Activated CD8-positive, alpha-beta T cell treated with anti-CD3 and anti-CD28 coated beads for 36 hours (primary cell): Measurements from ENCODE around the gene CLCN2. TPM values are rescaled to one million over a fixed set of nuclear protein-coding genes. Genes with fewer than 3 reads are reported as not detected.

ENCODE experiments used
- ATAC-seq: fragments of 200-7000 bp; cut with Tn5 transposase; one replicate; pipeline ENCODE4 v1.10.0; 2021; ENCODE audit warnings: mild to moderate bottlenecking, moderate library complexity
- CTCF ChIA-PET: fragments of 350-600 bp; sonication (Branson Sonifier 250); formaldehyde crosslinking; loops from one replicate; lab custom pipeline; 2021; ENCODE audit warnings: antibody characterized with exemption; lab: Charles Lee
- POLR2A ChIA-PET: fragments of 350-600 bp; sonication (Branson Sonifier 250); formaldehyde crosslinking; loops from one replicate; lab custom pipeline; 2021; ENCODE audit warnings: antibody characterized with exemption; lab: Charles Lee
- DNase-seq: peaks from one replicate; pipeline ENCODE4 v3.0.0-alpha.2; 2020
- H3K27ac Mint-ChIP-seq: one replicate; pipeline ENCODE4 v1.8.0; 2021; ENCODE audit warnings: mild to moderate bottlenecking, mixed read lengths
- H3K27me3 Mint-ChIP-seq: one replicate; pipeline ENCODE4 v1.8.0; 2021; ENCODE audit warnings: mixed read lengths
- H3K36me3 Mint-ChIP-seq: one replicate; pipeline ENCODE4 v1.8.0; 2021; ENCODE audit warnings: low read depth, mixed read lengths
- H3K4me1 Mint-ChIP-seq: one replicate; pipeline ENCODE4 v1.8.0; 2021; ENCODE audit warnings: low read depth, mixed read lengths
- H3K4me3 Mint-ChIP-seq: one replicate; pipeline ENCODE4 v1.8.0; 2021; ENCODE audit warnings: mild to moderate bottlenecking, moderate library complexity, mixed read lengths
- H3K9me3 Mint-ChIP-seq: one replicate; pipeline ENCODE4 v1.8.0; 2021; ENCODE audit warnings: mixed read lengths
- intact Hi-C: fragments of 100-400 bp; cut with micrococcal nuclease; formaldehyde crosslinking; loops from one replicate; pipeline ENCODE4 v1.10.0; 2022
- total RNA-seq, 2 experiments: library from RNA; stranded (reverse); gene quantifications; one replicate each; pipeline ENCODE4 v1.2.3, GENCODE V29; 2021
- TF ChIP-seq, protein P1 (sequence below): fragments of 200-600 bp; IDR thresholded peaks from one replicate; pipeline ENCODE4 v1.8.0; 2022; ENCODE audit warnings: antibody characterized with exemption, mild to moderate bottlenecking

CLCN2 gene
- total RNA-seq, 2 experiments from 2014 or later, result 4.0 to 4.2 TPM

DNA sequence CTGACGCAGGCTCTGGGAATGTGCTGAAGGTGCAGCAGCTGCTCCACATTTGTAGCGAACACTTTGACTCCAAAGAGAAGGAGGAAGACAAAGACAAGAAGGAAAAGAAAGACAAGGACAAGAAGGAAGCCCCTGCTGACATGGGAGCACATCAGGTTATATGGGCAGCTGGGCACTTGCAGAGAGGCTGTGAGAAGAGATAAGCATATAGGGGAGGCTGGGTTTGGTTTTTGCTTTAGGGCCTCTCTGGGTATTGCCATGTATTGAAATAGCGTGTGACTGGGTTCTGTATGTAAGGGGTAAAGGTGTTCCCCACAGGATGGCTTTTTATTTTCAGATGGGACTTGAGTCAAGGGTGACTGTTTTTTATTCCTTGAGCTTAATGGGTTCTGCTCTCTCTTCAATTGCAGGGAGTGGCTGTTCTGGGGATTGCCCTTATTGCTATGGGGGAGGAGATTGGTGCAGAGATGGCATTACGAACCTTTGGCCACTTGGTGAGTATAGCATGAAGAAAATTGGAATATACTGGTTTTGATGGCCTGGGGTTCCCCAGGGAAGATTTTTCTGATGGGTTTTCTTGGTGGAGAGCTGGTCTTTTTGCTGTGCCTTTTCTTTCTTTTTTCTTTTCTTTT, 54.9 kb downstream of the CLCN2 start:
- no peak overlapping the region for H3K4me3 Mint-ChIP-seq
- H3K9me3 Mint-ChIP-seq, result no peaks in the 10 kb centered on the region
- peaks cover 15% of the 10 kb centered on the region for H3K4me1 Mint-ChIP-seq
- intact Hi-C loops, result no loop called here
- no peak for DNase-seq
- ChIA-PET POLR2A (interaction anchor here (0.6 to 2.1 kb wide), 7 partner anchors 9 to 29 kb away, joined by 3 to 8 read pairs (median 4); no protein-coding TSS in a partner anchor), CTCF (interaction anchor here (1.0 to 1.1 kb wide), 3 partner anchors 10 to 57 kb away, joined by 3 to 5 read pairs (median 4); partner anchors contain the start of gene EEF1AKMT4)
- H3K27me3 Mint-ChIP-seq, result no peaks in the 10 kb centered on the region
- peaks cover 60% of the 10 kb centered on the region for H3K36me3 Mint-ChIP-seq
- ATAC-seq, result no peak
- H3K27ac Mint-ChIP-seq, result no peak overlapping the region
- TF ChIP-seq, protein P1, sequence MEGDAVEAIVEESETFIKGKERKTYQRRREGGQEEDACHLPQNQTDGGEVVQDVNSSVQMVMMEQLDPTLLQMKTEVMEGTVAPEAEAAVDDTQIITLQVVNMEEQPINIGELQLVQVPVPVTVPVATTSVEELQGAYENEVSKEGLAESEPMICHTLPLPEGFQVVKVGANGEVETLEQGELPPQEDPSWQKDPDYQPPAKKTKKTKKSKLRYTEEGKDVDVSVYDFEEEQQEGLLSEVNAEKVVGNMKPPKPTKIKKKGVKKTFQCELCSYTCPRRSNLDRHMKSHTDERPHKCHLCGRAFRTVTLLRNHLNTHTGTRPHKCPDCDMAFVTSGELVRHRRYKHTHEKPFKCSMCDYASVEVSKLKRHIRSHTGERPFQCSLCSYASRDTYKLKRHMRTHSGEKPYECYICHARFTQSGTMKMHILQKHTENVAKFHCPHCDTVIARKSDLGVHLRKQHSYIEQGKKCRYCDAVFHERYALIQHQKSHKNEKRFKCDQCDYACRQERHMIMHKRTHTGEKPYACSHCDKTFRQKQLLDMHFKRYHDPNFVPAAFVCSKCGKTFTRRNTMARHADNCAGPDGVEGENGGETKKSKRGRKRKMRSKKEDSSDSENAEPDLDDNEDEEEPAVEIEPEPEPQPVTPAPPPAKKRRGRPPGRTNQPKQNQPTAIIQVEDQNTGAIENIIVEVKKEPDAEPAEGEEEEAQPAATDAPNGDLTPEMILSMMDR, result no peak

- Mint-ChIP-seq H3K27me3 (no peaks in the 10 kb centered on the region), H3K4me1 (peaks cover 19% of the 10 kb centered on the region), H3K4me3 (no peak overlapping the region), H3K9me3 (no peaks in the 10 kb centered on the region), H3K36me3 (peaks cover 67% of the 10 kb centered on the region), H3K27ac (no peak overlapping the region)
- ChIA-PET POLR2A (interaction anchor here (0.9 to 2.1 kb wide), 4 partner anchors 10 to 29 kb away, joined by 3 to 8 read pairs (median 4); no protein-coding TSS in a partner anchor), CTCF (interaction anchor here (1.0 to 1.1 kb wide), 3 partner anchors 10 to 56 kb away, joined by 3 to 5 read pairs (median 4); partner anchors contain the start of gene EEF1AKMT4)
- intact Hi-C loops, result no loop called here
- ATAC-seq, result peak; percentile 56
- TF ChIP-seq, protein P1, result peak; percentile 59
- DNase-seq, result no peak
These were observed 55.8 kb downstream of the CLCN2 start for GRCh38 chr3:184305577-184305976.

DNA sequence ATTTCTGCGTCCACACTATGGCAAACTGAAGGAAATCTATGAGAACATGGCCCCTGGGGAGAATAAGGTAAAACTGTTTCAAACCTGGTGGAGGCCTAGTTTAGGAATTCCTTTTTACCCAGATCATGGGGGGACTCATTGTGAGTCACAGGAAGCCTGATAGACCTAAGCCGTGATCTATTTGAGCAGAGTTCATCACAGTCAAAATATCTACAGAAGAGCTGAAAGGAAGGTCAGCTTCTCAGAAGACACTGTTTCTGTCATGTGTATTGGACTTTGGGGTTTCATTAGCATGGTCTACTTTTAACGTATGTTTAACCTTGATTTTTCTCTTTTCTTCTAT, 61.1 kb downstream of the CLCN2 start:
- DNase-seq (no peak), ATAC-seq (no peak)
- intact Hi-C loops, result no loop called here
- Mint-ChIP-seq H3K4me3 (peak overlapping the region; percentile 79), H3K27me3 (no peaks in the 10 kb centered on the region), H3K4me1 (peaks cover 24% of the 10 kb centered on the region), H3K9me3 (no peaks in the 10 kb centered on the region), H3K27ac (no peak overlapping the region), H3K36me3 (peaks cover 44% of the 10 kb centered on the region)
- CTCF ChIA-PET, result interaction anchor here (0.7 to 1.5 kb wide), 6 partner anchors 12 to 416 kb away, joined by 3 read pairs; partner anchors contain the start of gene PARL
- TF ChIP-seq, protein P1, result no peak
- POLR2A ChIA-PET, result interaction anchor here (1.1 kb wide), 2 partner anchors 15 to 24 kb away, joined by 3 to 4 read pairs; no protein-coding TSS in a partner anchor

DNA sequence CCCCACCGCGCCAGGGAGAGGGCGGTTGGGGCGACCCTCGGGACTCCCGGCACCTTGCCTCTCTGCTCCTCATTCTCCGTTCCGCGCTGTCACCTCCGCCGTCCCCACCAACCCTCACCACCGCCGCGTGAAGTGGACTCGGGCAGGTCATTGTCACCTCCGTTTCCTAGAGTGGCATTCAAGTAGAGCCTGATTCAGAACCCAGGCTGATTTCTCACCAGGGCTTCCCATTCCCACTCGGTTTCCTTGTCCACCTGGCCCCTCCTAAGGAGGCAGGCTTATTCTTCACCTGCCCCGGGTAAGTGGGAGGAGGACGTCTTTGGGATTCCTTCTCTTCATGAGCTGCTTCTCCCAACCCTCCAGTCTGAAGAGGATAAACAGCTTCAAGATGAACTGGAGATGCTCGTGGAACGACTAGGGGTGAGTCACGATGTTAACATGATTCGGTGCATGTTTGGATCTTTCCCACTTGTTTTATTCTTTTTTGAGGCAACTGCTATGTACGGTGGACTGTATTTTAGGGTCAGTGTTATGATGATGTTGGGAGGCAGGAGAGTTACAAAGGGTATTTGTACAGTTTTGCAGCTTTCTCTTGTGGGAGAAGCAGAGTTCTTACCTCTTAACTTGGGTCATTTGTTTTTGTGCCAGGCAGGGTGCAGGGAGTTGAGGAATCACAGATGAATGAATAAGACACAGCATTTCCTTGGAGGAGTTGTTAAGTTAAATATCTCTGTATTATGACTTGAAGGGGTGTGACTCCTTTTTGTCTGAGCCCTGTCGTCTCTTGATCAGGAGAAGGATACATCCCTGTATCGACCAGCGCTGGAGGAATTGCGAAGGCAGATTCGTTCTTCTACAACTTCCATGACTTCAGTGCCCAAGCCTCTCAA, 61.7 kb downstream of the CLCN2 start:
- Mint-ChIP-seq H3K9me3 (no peaks in the 10 kb centered on the region), H3K4me3 (peak overlapping the region; percentile 79), H3K27me3 (no peaks in the 10 kb centered on the region), H3K4me1 (peaks cover 24% of the 10 kb centered on the region), H3K36me3 (peaks cover 44% of the 10 kb centered on the region), H3K27ac (peak overlapping the region; percentile 91)
- CTCF ChIA-PET, result interaction anchor here (1.1 to 1.5 kb wide), 4 partner anchors 12 to 415 kb away, joined by 3 read pairs; partner anchors contain the start of gene PARL
- ATAC-seq, result no peak
- TF ChIP-seq, protein P1, result no peak
- intact Hi-C loops, result loop anchor here (2.0 to 5.0 kb wide), 2 partner anchors 52 to 125 kb away; partner anchors contain the start of genes ALG3, AP2M1 and EEF1AKMT4
- no peak for DNase-seq
- POLR2A ChIA-PET, result interaction anchor here (0.9 to 1.1 kb wide), 3 partner anchors 12 to 16 kb away, joined by 3 to 5 read pairs (median 4); no protein-coding TSS in a partner anchor
